MM.1S (cell line): ENCODE data around the gene ABHD17B.

Experiments used
- DNase-seq: peaks from one replicate; pipeline ENCODE4 v3.0.0-alpha.2; 2015
- H2AFZ ChIP-seq: fragments of 300-600 bp; sonication (generic); 2 replicates; pipeline ENCODE4 v1.6.0; 2016; ENCODE audit warnings: antibody characterized with exemption, low read length
- H3F3A ChIP-seq: fragments of 300-600 bp; sonication (generic); 2 replicates; pipeline ENCODE4 v1.6.1; 2016; ENCODE audit warnings: mild to moderate bottlenecking, antibody characterized with exemption, low read length, moderate library complexity, mixed read lengths; ENCODE audit not compliant: insufficient read depth
- H3K27ac ChIP-seq: fragments of 300-600 bp; sonication (generic); 2 replicates; pipeline ENCODE4 v1.5.1; 2016; ENCODE audit warnings: mild to moderate bottlenecking, low read length
- H3K27me3 ChIP-seq: fragments of 300-600 bp; sonication (generic); replicated peaks from 2 replicates; pipeline ENCODE4 v1.6.0; 2016; ENCODE audit warnings: low read length; ENCODE audit not compliant: insufficient read depth
- H3K36me3 ChIP-seq: fragments of 300-600 bp; sonication (generic); replicated peaks from 2 replicates; pipeline ENCODE4 v1.6.1; 2016; ENCODE audit warnings: mild to moderate bottlenecking, low read length, mixed read lengths; ENCODE audit not compliant: insufficient read depth
- H3K4me1 ChIP-seq: fragments of 300-600 bp; sonication (generic); 2 replicates; pipeline ENCODE4 v1.6.1; 2016; ENCODE audit warnings: low read length, mixed read lengths
- H3K4me2 ChIP-seq: fragments of 300-600 bp; sonication (generic); 2 replicates; pipeline ENCODE4 v1.6.0; 2016; ENCODE audit warnings: low read depth, low read length
- H3K4me3 ChIP-seq: fragments of 300-600 bp; sonication (generic); 2 replicates; pipeline ENCODE4 v1.5.1; 2016; ENCODE audit warnings: low read length, mixed read lengths
- H3K79me2 ChIP-seq: fragments of 300-600 bp; sonication (generic); 2 replicates; pipeline ENCODE4 v1.6.1; 2016; ENCODE audit warnings: mixed run types, low read length, mixed read lengths
- H3K9ac ChIP-seq: fragments of 300-600 bp; sonication (generic); 2 replicates; pipeline ENCODE4 v1.6.1; 2016; ENCODE audit warnings: low read length, mixed read lengths
- H3K9me2 ChIP-seq: fragments of 300-600 bp; sonication (generic); replicated peaks from 2 replicates; pipeline ENCODE4 v1.6.1; 2016; ENCODE audit warnings: mild to moderate bottlenecking, low read length, mixed read lengths; ENCODE audit not compliant: insufficient read depth
- H3K9me3 ChIP-seq: fragments of 300-600 bp; sonication (generic); replicated peaks from 2 replicates; pipeline ENCODE4 v1.6.1; 2016; ENCODE audit warnings: mild to moderate bottlenecking, low read length, mixed read lengths; ENCODE audit not compliant: insufficient read depth
- H4K20me1 ChIP-seq: fragments of 300-600 bp; sonication (generic); 2 replicates; pipeline ENCODE4 v1.6.1; 2016; ENCODE audit warnings: mild to moderate bottlenecking, low read length, moderate library complexity, mixed read lengths; ENCODE audit not compliant: insufficient read depth
- CTCF ChIP-seq: fragments of 300-600 bp; sonication (generic); IDR thresholded peaks from 2 replicates; pipeline ENCODE4 v1.5.1; 2016; ENCODE audit warnings: antibody characterized with exemption, low read length, mixed read lengths
- EZH2 ChIP-seq: fragments of 300-600 bp; sonication (generic); optimal IDR thresholded peaks from 2 replicates; pipeline ENCODE3; 2017; ENCODE audit warnings: low read depth, mild to moderate bottlenecking, antibody characterized with exemption, low read length, mixed read lengths
- EZH2phosphoT487 ChIP-seq: fragments of 300-600 bp; sonication (generic); IDR thresholded peaks from 2 replicates; pipeline ENCODE4 v1.6.1; 2018; ENCODE audit warnings: antibody characterized with exemption, low read length

The ABHD17B gene

GRCh38 chr9:71931166-71931565 lies 20.2 kb upstream of the ABHD17B start:
- Histone ChIP-seq H4K20me1 (no peaks in the 10 kb centered on the region), H3K9ac (no peak overlapping the region)

DNA sequence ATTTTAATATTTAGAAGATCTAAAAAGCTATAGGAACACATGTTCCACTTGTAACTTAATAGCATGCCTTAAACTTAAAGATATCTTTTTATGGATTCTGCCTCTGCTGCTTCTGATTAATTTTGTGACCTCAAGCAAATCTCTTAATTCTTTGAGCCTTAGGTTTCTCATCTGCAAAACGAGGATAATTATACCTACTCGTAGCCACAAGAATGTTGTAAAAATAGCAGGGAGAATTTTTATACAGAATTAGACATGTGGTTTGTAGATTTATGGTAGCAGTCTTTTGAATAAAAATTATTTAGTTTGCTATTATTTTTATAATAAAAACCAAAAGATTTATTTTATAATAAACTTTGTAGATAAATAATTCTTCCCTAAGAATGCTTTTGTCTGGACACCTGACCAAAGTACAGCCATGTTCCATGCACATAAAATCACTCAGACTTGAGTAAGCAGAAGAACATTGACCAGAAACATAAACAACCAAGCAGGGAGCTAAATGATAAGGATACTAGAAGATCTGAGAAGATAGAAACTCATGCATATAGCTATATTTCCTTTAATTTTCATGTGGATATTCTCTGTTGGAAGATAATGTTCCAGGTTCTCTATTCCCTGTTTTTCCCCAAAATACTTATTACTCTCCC lies 18.9 kb upstream of the ABHD17B start:
- H3K27me3 ChIP-seq: no peaks in the 10 kb centered on the region
- H3K4me2 ChIP-seq: no peak overlapping the region
- no peaks in the 10 kb centered on the region for H3K36me3 ChIP-seq
- no peak for DNase-seq
- no peak overlapping the region for H3K9ac ChIP-seq
- no peaks in the 10 kb centered on the region for H3K9me2 ChIP-seq
- no peaks in the 10 kb centered on the region for H3K9me3 ChIP-seq
- H4K20me1 ChIP-seq: no peaks in the 10 kb centered on the region
- H3K4me3 ChIP-seq: no peak overlapping the region
- H3K79me2 ChIP-seq: peaks cover 48% of the 10 kb centered on the region
- no peak for TF ChIP-seq EZH2phosphoT487
- no peak for TF ChIP-seq EZH2
- no peak for TF ChIP-seq CTCF
- H3K4me1 ChIP-seq: peaks cover 10% of the 10 kb centered on the region; the same call in 1 of the 2 replicates
- H3F3A ChIP-seq: no peaks in the 10 kb centered on the region
- H3K27ac ChIP-seq: peak overlapping the region; percentile 3; the same call in 1 of the 2 replicates
- no peak overlapping the region for H2AFZ ChIP-seq

More at GRCh38 chr9:71931166-71931565, 20.2 kb upstream of the ABHD17B start:
- DNase-seq: no peak
- Histone ChIP-seq H3K9me2 (no peaks in the 10 kb centered on the region), H3F3A (no peaks in the 10 kb centered on the region), H3K4me2 (no peak overlapping the region), H2AFZ (no peak overlapping the region), H3K27ac (no peak overlapping the region), H3K4me3 (no peak overlapping the region), H3K4me1 (peaks cover 10% of the 10 kb centered on the region; the same call in 1 of the 2 replicates), H3K36me3 (no peaks in the 10 kb centered on the region), H3K79me2 (peaks cover 42% of the 10 kb centered on the region), H3K9me3 (no peaks in the 10 kb centered on the region), H3K27me3 (no peaks in the 10 kb centered on the region)
- no peak for TF ChIP-seq EZH2phosphoT487
- TF ChIP-seq CTCF: no peak
- TF ChIP-seq EZH2: no peak

- DNase-seq: no peak
- Histone ChIP-seq H3F3A (no peaks in the 10 kb centered on the region), H4K20me1 (no peaks in the 10 kb centered on the region), H3K27ac (peak overlapping the region; percentile 3; the same call in 1 of the 2 replicates), H3K4me1 (peaks cover 10% of the 10 kb centered on the region; the same call in 1 of the 2 replicates), H2AFZ (no peak overlapping the region), H3K4me2 (no peak overlapping the region), H3K79me2 (peaks cover 55% of the 10 kb centered on the region), H3K9ac (no peak overlapping the region), H3K4me3 (no peak overlapping the region), H3K27me3 (no peaks in the 10 kb centered on the region), H3K9me3 (no peaks in the 10 kb centered on the region), H3K9me2 (no peaks in the 10 kb centered on the region), H3K36me3 (no peaks in the 10 kb centered on the region)
- TF ChIP-seq EZH2 (no peak), CTCF (no peak), EZH2phosphoT487 (no peak)
Measured at GRCh38 chr9:71929223-71929622, 18.2 kb upstream of the ABHD17B start.
